Small intestine (tissue), 16 donors: Measurements from ENCODE around the gene SAG. TPM values are rescaled to one million over a fixed set of nuclear protein-coding genes. Genes with fewer than 3 reads are reported as not detected.

Source experiments
- DNase-seq, 2 donors: peaks; one replicate each; pipeline versions ENCODE4 v3.0.0 to v3.0.0-alpha.2; 2013
- FAIRE-seq: peaks from 2 replicates; lab custom pipeline; 2012; peaks lifted over from hg19 to GRCh38; lab: Jason Lieb, UNC
- H3K27ac ChIP-seq, 3 donors: one replicate each; pipeline ENCODE4 v1.5.1; 2013; ENCODE audit warnings: low read length in 2 of 3, mild to moderate bottlenecking in 2 of 3, control low read depth in 1 of 3, inconsistent platforms in 1 of 3, low read depth in 1 of 3, moderate library complexity in 1 of 3
- H3K27me3 ChIP-seq, 3 donors: one replicate each; pipeline ENCODE4 v1.6.1; 2013; ENCODE audit warnings: low read length in 3 of 3, inconsistent platforms in 1 of 3; ENCODE audit not compliant: control insufficient read depth in 3 of 3, insufficient read depth in 3 of 3
- H3K36me3 ChIP-seq, 3 donors: one replicate each; pipeline ENCODE4 v1.6.1; 2013; ENCODE audit warnings: low read length in 3 of 3, inconsistent platforms in 1 of 3, low read depth in 1 of 3, mild to moderate bottlenecking in 1 of 3, moderate library complexity in 1 of 3; ENCODE audit not compliant: control insufficient read depth in 3 of 3, insufficient read depth in 2 of 3
- H3K4me1 ChIP-seq, 3 donors: one replicate each; pipeline ENCODE4 v1.6.1; 2013; ENCODE audit warnings: low read length in 2 of 3, inconsistent platforms in 1 of 3, low read depth in 1 of 3, mild to moderate bottlenecking in 1 of 3, moderate library complexity in 1 of 3; ENCODE audit not compliant: control insufficient read depth in 3 of 3, insufficient read depth in 2 of 3
- H3K4me3 ChIP-seq, 3 donors: one replicate each; pipeline ENCODE4 v1.5.1; 2013; ENCODE audit warnings: low read length in 3 of 3, control low read depth in 1 of 3, inconsistent platforms in 1 of 3, low read depth in 1 of 3, mild to moderate bottlenecking in 1 of 3, moderate library complexity in 1 of 3
- H3K9me3 ChIP-seq, 2 donors: one replicate each; pipeline ENCODE4 v1.6.1; 2013; ENCODE audit warnings: low read depth in 1 of 2, low read length in 1 of 2; ENCODE audit not compliant: control insufficient read depth in 2 of 2, insufficient read depth in 1 of 2
- WGBS, 3 donors: extraction: QIAGEN DNeasy Blood & Tissue Kit; methylation state at CpG; one replicate each; pipeline ENCODE4 v1.1.7; 2013; 5-methylcytosine and 5-hydroxymethylcytosine counted together
- long read RNA-seq, 10 donors: transcript quantifications; one replicate each; lab custom pipeline, GENCODE V29; 2026
- polyA plus RNA-seq, 4 donors: library from polyadenylated mRNA; stranded (reverse) in 3 of 4; unstranded in 1 of 4; fragments of 200-250 nt in 3 of 4; fragments of 120-200 nt in 1 of 4; gene quantifications; one replicate each; pipeline versions ENCODE4 v1.2.1 to v1.2.3, GENCODE V29; 2013
- donor health status: healthy with polysubstance abuse.
- donor health status: control.
- donor health status: control.
- donor health status: Bipolar disorder and iron deficiency.
- donor health status: healthy.

Gene SAG
- not detected for polyA plus RNA-seq
- long read RNA-seq, donor 1, result 0 reads
- long read RNA-seq, donor 2, result 0 reads
- long read RNA-seq, donor 3, result 0 reads
- long read RNA-seq, donor 4, result 0 reads
- long read RNA-seq, donor 5, result 0 reads
- long read RNA-seq, donor 6, result 0 reads
- long read RNA-seq, donor 7, result 0 reads
- long read RNA-seq, donor 8, result 0 reads
- long read RNA-seq, donor 9, result 0 reads
- long read RNA-seq, donor 10, result 0 reads

GRCh38 chr2:233307565-233307964 lies at the start of gene SAG:
TSS of gene SAG (plus strand) at chr2:233307816. CDS start at chr2:233309190, 1,374 bp downstream.
- Histone ChIP-seq H3K36me3 (no peaks in the 10 kb centered on the region), H3K4me3 (no peak within 1 kb of the TSS), H3K4me1 (no peaks in the 10 kb centered on the region), H3K9me3 (no peaks in the 10 kb centered on the region), H3K27ac (no peak within 1 kb of the TSS), H3K27me3 (no peaks in the 10 kb centered on the region)
- 79 to 88% (median 84%) methylated on average over 7 of the region's 7 CpGs for WGBS, 3 donors
- DNase-seq, result no peak
- FAIRE-seq, result no peak

GRCh38 chr2:233258211-233258610 lies 49.4 kb upstream of the SAG start:
- H3K4me3 ChIP-seq, result no peak overlapping the region
- no peaks in the 10 kb centered on the region for H3K27me3 ChIP-seq
- peaks cover 14 to 41% (median 15%) of the 10 kb centered on the region in 3 donors for H3K36me3 ChIP-seq
- no peak for FAIRE-seq
- H3K9me3 ChIP-seq, result no peaks in the 10 kb centered on the region
- no peak overlapping the region for H3K27ac ChIP-seq
- no peak for DNase-seq
- H3K4me1 ChIP-seq, result peaks cover 0 to 2% (median 2%) of the 10 kb centered on the region in 3 donors
- WGBS, 3 donors, result 94 to 95% (median 95%) methylated on average over 2 of the region's 2 CpGs

- WGBS, 3 donors, result 77 to 89% (median 87%) methylated on average over 1 of the region's 1 CpG
- Histone ChIP-seq H3K4me3 (no peak overlapping the region), H3K9me3 (no peaks in the 10 kb centered on the region), H3K36me3 (peaks cover 20 to 53% (median 26%) of the 10 kb centered on the region in 3 donors), H3K4me1 (no peaks in the 10 kb centered on the region), H3K27ac (no peak overlapping the region), H3K27me3 (no peaks in the 10 kb centered on the region)
- DNase-seq, result no peak
- FAIRE-seq, result no peak
Measured at GRCh38 chr2:233259730-233260129, 47.9 kb upstream of the SAG start.

- H3K4me3 ChIP-seq, result no peak overlapping the region
- DNase-seq (no peak), FAIRE-seq (no peak)
- H3K4me1 ChIP-seq, result no peaks in the 10 kb centered on the region
- peaks cover 24 to 58% (median 30%) of the 10 kb centered on the region in 3 donors for H3K36me3 ChIP-seq
- no peaks in the 10 kb centered on the region for H3K27me3 ChIP-seq
- no peak overlapping the region for H3K27ac ChIP-seq
- 92 to 94% (median 92%) methylated on average over 5 of the region's 5 CpGs for WGBS, 3 donors
- H3K9me3 ChIP-seq, result no peaks in the 10 kb centered on the region
Measured at GRCh38 chr2:233260661-233261060, 47.0 kb upstream of the SAG start.

GRCh38 chr2:233261819-233262555 lies 45.6 kb upstream of the SAG start:
- no peak overlapping the region for H3K27ac ChIP-seq
- no peak for FAIRE-seq
- DNase-seq, result no peak

GRCh38 chr2:233262562-233262961 lies 45.1 kb upstream of the SAG start:
- 91 to 94% (median 92%) methylated on average over 5 of the region's 5 CpGs for WGBS, 3 donors
- peaks cover 30 to 62% (median 31%) of the 10 kb centered on the region in 3 donors for H3K36me3 ChIP-seq
- no peak overlapping the region for H3K4me3 ChIP-seq
- no peaks in the 10 kb centered on the region for H3K4me1 ChIP-seq
- no peaks in the 10 kb centered on the region for H3K9me3 ChIP-seq
- no peak overlapping the region for H3K27ac ChIP-seq
- H3K27me3 ChIP-seq, result no peaks in the 10 kb centered on the region
- FAIRE-seq, result no peak
- DNase-seq, result no peak

More at GRCh38 chr2:233261819-233262555, 45.6 kb upstream of the SAG start:
- H3K9me3 ChIP-seq, result no peaks in the 10 kb centered on the region
- H3K4me3 ChIP-seq, result no peak overlapping the region
- no peaks in the 10 kb centered on the region for H3K27me3 ChIP-seq
- 83 to 87% (median 86%) methylated on average over 9 of the region's 9 CpGs for WGBS, 3 donors
- no peaks in the 10 kb centered on the region for H3K4me1 ChIP-seq
- peaks cover 30 to 61% (median 30%) of the 10 kb centered on the region in 3 donors for H3K36me3 ChIP-seq

- Histone ChIP-seq H3K27me3 (no peaks in the 10 kb centered on the region), H3K9me3 (no peaks in the 10 kb centered on the region), H3K36me3 (peaks cover 29 to 65% (median 34%) of the 10 kb centered on the region in 3 donors), H3K27ac (no peak overlapping the region), H3K4me1 (no peaks in the 10 kb centered on the region), H3K4me3 (no peak overlapping the region)
- no peak for DNase-seq
- FAIRE-seq, result no peak
- WGBS, 3 donors, result 92 to 96% (median 93%) methylated on average over 6 of the region's 6 CpGs
Measured at GRCh38 chr2:233263045-233263570, 44.5 kb upstream of the SAG start.

GRCh38 chr2:233264667-233265066 lies 42.9 kb upstream of the SAG start:
- Histone ChIP-seq H3K9me3 (no peaks in the 10 kb centered on the region), H3K4me1 (no peaks in the 10 kb centered on the region), H3K36me3 (peaks cover 27 to 55% (median 33%) of the 10 kb centered on the region in 3 donors), H3K27ac (no peak overlapping the region), H3K27me3 (no peaks in the 10 kb centered on the region), H3K4me3 (no peak overlapping the region)
- DNase-seq (no peak), FAIRE-seq (no peak)
- WGBS, 3 donors, result 87 to 93% (median 90%) methylated on average over 8 of the region's 8 CpGs
